Raji (cell line): ENCODE measurements around the gene HLX.

ENCODE experiments used
- POLR2A ChIP-seq: IDR thresholded peaks from 2 replicates; pipeline ENCODE4 v1.6.1; 2011; ENCODE audit warnings: low read depth, low read length, control low read depth; ENCODE audit not compliant: insufficient read depth

Gene HLX, protein sequence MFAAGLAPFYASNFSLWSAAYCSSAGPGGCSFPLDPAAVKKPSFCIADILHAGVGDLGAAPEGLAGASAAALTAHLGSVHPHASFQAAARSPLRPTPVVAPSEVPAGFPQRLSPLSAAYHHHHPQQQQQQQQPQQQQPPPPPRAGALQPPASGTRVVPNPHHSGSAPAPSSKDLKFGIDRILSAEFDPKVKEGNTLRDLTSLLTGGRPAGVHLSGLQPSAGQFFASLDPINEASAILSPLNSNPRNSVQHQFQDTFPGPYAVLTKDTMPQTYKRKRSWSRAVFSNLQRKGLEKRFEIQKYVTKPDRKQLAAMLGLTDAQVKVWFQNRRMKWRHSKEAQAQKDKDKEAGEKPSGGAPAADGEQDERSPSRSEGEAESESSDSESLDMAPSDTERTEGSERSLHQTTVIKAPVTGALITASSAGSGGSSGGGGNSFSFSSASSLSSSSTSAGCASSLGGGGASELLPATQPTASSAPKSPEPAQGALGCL

GRCh38 chr1:220879076-220879508 is at the start of gene HLX:
Gene HLX, plus strand, starts transcription at chr1:220879443. Its CDS starts 415 bp downstream, at chr1:220879858.
- no peak for TF ChIP-seq POLR2A

- no peak for TF ChIP-seq POLR2A
Measured at GRCh38 chr1:220833436-220833835, 45.8 kb upstream of the HLX start.

GRCh38 chr1:220834155-220834870 is 44.9 kb upstream of the HLX start:
- no peak for TF ChIP-seq POLR2A

DNA sequence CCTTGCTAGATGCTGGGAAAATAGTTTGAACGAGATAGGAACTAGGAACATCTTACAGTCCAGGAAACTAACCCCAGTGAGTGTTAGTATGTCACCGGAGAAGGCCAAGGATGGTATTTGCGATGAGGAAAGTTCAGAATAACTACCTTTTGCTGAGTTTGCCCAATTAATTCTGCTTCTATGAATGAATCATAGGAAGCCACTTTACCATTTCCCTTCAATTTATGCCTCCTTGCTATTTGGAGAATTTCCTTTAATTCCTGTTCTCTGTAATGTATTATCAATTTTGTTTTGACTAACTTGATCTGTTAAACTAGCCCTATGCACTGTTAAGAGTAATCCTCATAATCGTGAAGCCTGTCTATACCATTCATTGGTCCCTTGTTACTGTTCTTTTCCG is 40.7 kb upstream of the HLX start:
- TF ChIP-seq POLR2A: no peak

DNA sequence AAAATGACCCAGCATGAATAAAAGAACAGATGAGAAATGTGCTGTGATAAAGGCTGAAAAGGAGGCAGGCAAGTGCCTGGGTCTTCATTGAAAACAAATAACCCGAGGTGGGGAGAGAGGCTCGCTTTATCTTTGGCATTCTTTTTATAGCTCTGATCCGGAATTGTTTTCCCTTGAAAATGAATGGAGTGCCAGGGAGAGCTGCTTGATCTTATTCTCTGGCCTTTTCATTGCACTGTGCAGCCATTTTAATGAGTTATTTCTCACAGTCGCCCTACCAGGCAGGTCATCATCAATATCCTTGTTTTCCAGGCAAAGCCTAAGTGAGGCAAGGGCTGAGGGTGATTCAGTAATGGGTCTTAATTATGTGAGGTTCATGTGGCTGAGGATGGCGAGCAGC is 39.8 kb upstream of the HLX start:
- no peak for TF ChIP-seq POLR2A

DNA sequence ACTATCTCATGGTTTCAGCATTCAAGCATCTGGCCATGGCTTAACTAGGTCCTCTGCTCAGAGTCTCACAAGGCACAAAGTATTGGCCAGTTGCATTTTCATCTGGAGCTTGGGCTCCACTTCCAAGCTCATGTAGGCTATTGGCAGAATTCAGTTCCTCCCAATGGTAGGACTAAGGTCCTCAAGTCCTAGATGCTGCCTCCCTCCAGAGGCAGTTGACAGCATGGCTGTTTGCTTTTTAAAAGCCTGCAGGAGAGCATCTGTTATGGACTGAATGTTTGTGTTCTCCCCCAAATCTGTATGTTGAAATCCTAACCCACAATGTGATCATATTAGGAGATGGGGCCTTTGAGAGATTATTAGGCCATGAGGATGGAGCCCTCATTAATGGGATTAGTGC is 38.0 kb upstream of the HLX start:
- TF ChIP-seq POLR2A: no peak

DNA sequence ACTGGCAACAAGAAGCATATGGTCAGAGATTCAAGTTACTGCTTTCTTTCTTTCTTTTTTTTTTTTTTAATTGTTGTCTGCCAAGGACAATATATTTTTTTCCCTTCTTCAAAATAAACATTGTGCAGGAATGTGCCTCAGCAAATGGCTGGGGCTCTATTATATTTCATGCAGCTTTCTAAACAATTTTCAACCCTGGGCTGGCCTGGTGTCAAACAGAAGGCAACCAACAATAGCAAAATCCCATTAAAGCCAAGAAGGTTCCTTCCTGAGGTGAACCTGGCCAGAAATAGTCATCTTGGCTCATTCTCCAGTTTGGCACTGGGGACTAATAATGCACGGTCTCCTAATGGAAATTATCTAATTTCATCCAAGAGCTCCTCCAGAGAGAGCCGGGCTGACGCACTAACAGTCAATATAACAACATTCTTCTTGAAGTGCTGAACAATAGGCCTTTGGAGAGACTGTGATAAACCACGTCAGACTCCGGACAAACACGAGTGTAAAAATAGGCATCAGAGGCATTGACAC is 35.7 kb upstream of the HLX start:
- no peak for TF ChIP-seq POLR2A

- TF ChIP-seq POLR2A: no peak
Measured at GRCh38 chr1:220852408-220852807, 26.8 kb upstream of the HLX start.

GRCh38 chr1:220872296-220872695 is 6.9 kb upstream of the HLX start:
- no peak for TF ChIP-seq POLR2A

GRCh38 chr1:220873087-220873486 is 6.2 kb upstream of the HLX start:
- TF ChIP-seq POLR2A: no peak

DNA sequence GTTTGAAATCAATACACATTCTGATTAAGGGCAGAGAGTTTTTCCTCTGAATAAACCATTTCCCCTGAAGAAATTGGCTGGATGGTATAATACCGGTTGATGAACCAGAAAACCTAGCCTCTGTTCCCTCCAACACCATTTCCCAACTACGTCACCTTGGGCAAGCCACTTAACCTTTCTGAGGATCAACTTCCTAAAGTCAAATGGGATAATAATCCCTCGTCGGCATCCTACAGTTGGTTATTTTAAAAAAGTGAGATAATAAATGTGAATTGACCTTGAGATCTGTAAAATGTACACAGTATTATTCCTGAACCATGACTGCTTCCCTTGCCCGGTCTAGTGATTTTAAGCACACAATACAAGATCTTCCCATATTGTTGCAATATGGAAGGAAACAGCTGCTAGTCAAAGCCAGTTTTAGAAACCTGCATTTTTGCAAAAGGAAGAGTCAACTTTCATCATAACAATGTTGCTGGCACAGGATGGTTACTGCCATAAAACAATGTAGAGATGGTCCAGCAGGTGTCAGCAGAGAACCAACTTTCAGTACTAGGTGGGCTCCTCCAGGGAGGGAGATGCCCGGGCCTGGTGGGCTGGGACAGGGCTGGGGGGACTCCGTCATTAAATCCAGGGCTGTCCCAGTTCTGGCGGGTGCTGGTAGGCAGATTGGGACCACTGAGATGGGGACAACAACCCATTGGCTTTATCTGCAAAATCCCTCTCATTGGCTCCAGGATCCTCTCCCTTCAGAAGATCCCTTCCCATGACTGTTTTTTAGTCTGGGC is 5.2 kb upstream of the HLX start:
- TF ChIP-seq POLR2A: no peak

DNA sequence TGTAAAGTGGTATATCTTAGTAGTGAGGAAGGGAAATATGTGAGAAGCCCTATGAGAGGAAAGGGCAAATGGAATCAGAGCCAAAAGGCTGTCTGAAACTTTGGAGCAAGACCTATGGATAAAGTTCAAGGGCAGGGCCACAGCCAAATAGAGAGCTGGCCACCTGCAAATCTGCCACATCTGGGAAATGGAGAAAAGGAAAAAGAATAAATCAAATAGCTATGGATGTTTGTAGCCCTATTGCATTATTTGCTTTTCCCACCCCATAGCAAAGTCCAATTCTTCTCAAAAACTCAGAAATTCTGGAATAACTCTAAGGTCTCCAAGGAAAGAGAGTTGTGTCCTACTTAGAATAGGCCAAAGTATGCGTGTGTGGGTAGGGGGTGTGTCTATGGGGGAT is 4.0 kb upstream of the HLX start:
- TF ChIP-seq POLR2A: no peak

GRCh38 chr1:220876511-220877376 is 2.5 kb upstream of the HLX start:
- TF ChIP-seq POLR2A: no peak
